GM12891 (cell line): Measurements from ENCODE around the gene PLEKHG5.

Experiments
- PAX5 ChIP-seq: IDR thresholded peaks from 2 replicates; pipeline ENCODE4 v1.6.1; 2011; ENCODE audit warnings: low read length, moderate library complexity, mild to moderate bottlenecking; ENCODE audit not compliant: insufficient read depth, severe bottlenecking
- POLR2A ChIP-seq: IDR thresholded peaks from 2 replicates; pipeline ENCODE4 v1.6.1; 2011; ENCODE audit warnings: low read depth, low read length, control low read depth
- POLR2AphosphoS5 ChIP-seq: IDR thresholded peaks from 2 replicates; pipeline ENCODE4 v1.6.1; 2011; ENCODE audit warnings: low read depth, low read length, control low read depth
- POU2F2 ChIP-seq: IDR thresholded peaks from 2 replicates; pipeline ENCODE4 v1.6.1; 2011; ENCODE audit warnings: low read depth, mild to moderate bottlenecking, control low read depth, low read length, moderate library complexity
- TAF1 ChIP-seq: IDR thresholded peaks from 2 replicates; pipeline ENCODE4 v1.6.1; 2011; ENCODE audit warnings: low read depth, low read length, control low read depth

- TF ChIP-seq POLR2AphosphoS5 = no peak
- TF ChIP-seq POLR2A = no peak
- TF ChIP-seq TAF1 = no peak
- no peak for TF ChIP-seq PAX5
- TF ChIP-seq POU2F2 = no peak
Measured at GRCh38 chr1:6443339-6444115, 47.9 kb downstream of the PLEKHG5 start.
